ENCODE measurements around the gene TXNDC11.

DNA sequence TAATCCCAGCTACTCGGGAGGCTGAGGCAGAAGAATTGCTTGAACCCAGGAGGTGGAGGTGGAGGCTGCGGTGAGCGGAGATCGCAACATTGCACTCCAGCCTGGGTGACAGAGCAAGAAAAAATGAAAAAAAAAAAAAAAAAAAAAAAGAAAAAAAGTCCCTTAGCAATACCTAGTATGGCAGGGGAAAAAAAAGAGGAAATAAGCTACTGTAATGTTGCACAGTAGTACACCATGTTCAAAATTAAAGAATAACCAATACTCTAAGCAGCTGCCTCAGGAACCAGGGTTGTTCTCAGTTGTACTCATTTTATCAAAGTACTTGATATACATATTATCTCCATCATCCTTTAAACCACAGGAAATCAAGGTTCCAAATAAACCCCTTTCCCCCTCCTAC, 17.3 kb upstream of the TXNDC11 start:
- TF ChIP-seq EZH2 (IDR thresholded peaks at IDR 0.05; ENCODE audit: low read depth): no peak
- TF ChIP-seq, protein P1, sequence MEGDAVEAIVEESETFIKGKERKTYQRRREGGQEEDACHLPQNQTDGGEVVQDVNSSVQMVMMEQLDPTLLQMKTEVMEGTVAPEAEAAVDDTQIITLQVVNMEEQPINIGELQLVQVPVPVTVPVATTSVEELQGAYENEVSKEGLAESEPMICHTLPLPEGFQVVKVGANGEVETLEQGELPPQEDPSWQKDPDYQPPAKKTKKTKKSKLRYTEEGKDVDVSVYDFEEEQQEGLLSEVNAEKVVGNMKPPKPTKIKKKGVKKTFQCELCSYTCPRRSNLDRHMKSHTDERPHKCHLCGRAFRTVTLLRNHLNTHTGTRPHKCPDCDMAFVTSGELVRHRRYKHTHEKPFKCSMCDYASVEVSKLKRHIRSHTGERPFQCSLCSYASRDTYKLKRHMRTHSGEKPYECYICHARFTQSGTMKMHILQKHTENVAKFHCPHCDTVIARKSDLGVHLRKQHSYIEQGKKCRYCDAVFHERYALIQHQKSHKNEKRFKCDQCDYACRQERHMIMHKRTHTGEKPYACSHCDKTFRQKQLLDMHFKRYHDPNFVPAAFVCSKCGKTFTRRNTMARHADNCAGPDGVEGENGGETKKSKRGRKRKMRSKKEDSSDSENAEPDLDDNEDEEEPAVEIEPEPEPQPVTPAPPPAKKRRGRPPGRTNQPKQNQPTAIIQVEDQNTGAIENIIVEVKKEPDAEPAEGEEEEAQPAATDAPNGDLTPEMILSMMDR (conservative IDR thresholded peaks at IDR 0.05): no peak

Measured in PC-9 (cell line).